GM21515 (cell line): ENCODE data around the gene MEG3.
"Not testable (repeated sequence)": the region's sequence is repeated elsewhere in the genome, so short reads cannot be mapped to it uniquely, and the experiment has no call there.

Source experiments
- ATAC-seq: cut with Tn5 transposase; IDR thresholded peaks from one replicate; pipeline ENCODE4 v1.9.1; 2021; ENCODE audit not compliant: unreplicated experiment

MEG3 gene

DNA sequence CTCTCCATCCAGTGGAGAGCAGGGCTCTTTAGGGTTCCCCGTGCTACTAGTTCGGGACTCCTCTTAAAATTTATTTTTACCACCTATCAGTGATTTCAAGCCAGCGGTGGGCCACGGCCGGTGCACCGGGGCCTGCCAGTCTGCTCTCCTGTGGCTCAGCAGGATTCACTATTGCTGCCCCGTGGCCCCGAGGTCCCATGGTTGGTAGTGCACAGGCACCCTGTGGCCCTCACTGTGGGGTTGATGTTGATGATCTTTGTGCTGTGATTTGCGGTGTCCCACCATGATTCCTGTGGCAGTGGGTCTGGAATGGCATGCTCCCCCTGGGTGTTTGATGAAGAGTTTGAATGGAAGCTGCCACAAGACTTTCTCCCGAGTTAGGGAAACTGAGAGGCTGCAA, 12.6 kb upstream of the MEG3 start:
- no peak for ATAC-seq

DNA sequence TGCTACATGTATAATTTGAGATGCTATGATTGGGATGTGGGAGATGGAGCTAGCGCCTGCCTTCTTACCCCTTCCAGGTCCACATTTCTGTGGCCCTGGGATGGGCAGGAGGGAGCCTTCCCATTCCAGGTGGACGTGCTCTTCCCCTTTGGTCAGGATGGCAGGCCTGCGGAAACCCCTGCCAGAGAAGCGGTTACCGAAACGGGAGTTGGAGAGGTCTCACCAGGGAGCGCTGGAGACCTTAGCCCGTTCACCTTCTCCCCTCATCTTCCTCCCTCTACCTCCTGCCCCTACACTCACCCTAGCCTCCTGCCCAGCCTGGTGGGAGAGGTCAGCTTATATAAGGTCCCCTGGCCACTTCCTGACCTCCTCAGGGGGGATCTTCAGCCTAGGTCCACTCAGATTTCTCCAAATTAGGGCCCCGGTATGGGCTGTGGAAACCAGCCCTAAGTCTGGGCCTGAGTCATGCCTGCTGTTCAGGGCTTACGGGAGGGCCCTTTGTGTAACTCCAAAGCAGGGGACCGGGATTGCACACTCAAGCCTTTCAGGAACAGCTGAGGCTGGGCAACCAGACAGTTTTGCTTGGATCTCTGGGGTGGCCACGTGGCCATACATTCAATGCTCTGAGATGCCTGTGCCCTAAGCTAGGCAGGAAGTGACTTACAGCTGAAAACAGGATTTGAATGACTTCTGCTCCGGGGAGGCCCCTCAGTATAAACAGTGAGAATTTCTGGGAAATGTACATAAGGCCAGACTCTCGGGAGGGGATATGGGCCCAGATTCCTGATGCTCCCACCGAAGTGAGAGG, 10.2 kb upstream of the MEG3 start:
- no peak for ATAC-seq

DNA sequence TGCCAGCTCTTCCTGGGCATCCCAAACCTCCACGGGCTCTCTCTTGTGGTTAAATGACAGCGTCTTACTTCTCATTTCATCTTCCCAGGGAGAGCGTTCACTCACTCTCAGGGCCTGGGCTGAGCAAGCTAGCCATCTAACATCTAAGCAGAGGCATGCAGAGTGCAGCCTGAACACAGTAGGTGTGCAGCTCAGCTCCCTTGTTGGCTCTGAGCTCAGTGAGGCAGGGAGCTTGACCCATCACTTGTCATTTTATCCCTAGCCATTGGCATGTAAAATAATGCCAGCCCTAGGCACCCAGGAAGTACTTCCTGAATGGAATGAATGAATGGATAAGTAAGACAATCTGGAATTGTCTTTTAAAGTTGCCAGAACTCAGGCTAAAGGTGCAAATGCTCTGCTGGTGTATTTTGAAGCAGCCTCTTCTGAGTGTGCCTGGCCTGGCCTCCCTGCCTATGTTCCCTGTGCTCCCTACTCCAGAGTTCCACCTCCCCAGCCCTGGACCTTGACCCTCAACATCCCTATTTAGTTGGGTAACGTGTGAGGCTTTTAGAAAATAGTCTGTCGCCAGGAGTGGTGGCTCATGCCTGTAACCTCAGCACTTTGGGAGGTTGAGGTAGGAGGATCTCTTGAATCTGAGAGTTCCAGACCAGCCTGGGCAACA, 9.5 kb upstream of the MEG3 start:
- ATAC-seq, result no peak

DNA sequence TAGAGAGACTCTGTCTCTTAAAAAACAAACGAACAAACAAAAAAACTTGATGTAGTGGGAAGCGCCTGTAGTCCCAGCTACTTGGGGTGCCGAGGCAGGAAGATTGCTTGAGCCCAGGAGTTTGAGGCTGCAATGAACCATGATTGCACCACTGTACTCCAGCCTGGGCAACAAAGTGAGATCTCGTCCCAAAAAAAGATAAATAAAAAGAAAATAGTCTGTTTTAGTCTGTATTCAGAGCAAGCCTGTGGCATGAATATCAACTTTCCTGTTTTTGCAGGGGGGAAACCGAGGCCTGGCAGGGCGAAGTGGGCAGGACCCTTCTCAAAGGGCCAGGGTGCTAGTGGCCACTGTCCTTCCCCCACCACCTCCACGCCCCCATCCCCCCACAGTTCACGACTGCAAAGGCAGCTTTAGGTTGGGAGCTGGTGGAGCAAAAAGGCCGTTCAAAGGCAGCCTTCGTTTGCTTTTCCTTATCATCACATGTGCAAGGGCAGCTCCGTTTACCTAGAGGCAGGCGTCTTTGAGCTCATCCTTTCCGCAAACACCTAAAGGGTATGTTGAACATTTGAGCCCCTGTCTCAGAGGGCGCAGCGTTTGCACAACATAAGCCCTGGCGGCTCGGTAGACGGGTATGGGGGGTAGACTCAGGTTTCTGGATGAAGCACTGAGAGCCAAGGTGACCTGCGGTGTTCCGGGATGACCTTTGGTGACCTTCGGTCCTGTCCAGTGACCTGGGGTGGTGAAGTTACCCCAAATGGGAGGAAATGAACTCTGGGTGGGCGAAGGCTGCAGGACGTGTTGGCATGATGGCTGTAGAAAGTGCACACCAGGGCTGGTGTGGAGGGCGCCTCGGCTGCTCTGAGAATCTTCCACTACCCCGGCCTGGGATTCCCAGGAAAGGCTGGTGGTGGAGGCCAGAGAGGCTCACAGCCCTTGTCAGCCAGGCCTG, 8.7 kb upstream of the MEG3 start:
- ATAC-seq, result no peak

DNA sequence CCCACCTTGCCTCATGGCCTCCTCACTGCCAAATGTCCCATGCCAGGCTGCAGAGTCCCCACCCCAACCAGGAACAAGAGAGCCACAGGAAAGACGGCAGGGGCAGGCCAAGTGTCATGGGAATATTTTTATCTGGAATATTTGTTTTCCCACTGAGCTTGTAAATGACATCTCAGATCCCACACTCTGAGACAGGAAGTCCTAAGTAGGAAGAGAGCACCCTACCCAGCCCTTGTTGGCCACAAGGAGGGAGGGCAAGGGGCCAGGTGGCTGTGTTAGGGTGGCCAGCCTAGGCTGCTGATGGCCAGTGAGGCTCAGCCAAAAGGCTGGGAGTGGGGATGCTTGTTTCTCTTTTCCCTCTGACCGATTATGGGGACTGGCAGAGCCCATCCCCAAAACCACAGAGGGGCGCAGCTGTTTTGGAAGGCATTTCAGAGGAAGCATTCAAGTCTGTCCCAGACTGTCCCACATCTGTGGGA, 7.7 kb upstream of the MEG3 start:
- no peak for ATAC-seq

DNA sequence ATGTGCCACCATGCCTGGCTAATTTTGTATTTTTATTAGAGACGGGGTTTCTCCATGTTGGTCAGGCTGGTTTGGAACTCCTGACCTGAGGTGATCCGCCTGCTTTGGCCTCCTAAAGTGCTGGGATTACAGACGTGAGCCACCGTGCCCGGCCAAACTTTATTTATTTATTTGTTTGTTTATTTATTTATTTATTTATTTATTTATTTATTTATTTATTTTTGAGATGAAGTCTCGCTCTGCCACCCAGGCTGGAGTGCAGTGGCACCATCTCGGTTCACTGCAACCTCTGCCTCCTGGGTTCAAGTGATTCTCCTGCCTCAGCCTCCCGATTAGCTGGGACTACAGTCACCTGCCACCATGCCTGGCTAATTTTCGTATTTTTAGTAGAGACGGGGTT, 7.0 kb upstream of the MEG3 start:
- not testable (repeated sequence) for ATAC-seq

DNA sequence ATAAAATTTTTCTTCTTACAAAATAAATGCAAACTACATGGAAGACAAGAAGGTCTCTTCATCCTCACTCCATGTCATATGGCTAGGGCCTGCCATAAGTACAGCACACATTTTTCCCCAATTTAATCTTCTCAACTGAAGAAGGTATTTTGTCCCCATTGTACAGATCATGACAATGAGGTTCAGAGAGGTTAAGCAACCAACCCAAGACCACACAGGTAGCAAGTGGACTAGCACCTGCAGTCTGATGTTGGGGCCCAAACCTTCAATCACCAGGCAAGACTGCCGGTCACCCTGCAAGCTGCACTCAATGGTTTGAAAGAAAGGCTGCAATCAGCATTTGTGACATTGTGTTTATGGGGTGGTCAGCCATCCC, 6.5 kb upstream of the MEG3 start:
- no peak for ATAC-seq

DNA sequence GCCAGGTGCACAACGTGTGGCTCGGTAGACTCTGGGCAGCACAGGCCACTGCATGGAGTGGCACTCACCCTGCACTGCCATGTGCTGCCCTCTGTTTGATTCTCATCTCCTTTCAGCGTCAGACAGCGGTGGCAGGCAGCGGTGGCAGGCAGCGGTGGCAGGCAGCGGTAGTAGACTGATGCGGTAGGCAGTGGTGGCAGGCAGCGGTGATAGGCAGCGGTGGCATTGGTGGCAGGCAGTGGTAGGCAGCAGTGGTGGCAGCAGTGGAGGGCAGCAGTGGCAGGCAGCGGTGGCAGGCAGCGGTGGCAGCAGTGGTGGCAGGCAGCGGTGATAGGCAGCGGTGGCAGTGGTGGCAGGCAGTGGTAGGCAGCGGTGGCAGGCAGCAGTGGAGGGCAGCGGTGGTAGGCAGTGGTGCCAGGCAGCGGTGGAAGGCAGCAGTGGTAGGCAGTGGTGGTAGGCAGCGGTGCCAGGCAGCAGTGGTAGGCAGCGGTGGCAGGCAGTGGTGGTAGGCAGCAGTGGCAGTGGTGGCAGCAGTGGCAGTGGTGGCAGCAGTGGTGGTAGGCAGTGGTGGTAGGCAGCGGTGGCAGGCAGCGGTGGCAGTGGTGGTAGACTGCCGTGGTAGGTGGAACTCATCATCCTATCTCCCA, 6.0 kb upstream of the MEG3 start:
- ATAC-seq, result no peak

DNA sequence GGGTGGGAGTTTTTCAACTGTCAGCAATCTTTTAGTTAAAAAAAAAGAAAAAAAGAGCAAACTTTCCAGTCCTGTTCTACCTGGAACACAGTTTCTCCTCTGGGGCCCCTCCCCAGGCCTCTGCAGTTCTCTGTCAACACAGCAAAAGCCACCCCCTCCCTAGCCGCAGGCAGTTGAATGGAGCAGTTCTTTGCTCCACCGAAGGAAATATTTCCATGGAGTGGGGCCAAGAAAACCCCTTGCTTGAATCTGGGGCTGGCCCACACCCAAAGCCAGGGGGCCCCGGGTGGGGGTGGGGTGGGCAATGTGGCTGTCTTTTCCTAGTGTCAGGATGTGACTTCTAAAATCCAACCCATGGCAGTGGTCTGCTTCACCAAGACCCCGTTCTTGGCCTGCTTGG, 5.0 kb upstream of the MEG3 start:
- ATAC-seq, result no peak

DNA sequence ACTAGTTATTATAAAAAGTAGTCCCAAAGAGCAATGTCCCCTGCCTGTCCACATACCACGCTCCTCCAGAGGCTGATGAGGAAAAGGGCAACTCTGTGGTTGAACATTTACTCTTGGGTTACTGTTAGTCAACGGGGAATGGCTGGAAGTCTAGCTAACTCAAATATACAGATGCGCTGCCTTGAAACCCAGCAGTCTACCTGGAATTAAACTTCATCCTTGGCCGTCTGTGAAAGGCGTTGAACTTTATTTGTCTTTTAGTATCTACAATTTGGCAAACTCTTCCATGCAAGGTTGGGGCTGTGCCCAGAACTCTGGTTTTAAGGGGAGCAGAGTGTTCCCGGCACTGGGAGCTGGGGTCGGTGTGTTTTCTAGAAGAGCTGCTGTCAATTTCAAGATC, 3.9 kb upstream of the MEG3 start:
- ATAC-seq, result no peak

DNA sequence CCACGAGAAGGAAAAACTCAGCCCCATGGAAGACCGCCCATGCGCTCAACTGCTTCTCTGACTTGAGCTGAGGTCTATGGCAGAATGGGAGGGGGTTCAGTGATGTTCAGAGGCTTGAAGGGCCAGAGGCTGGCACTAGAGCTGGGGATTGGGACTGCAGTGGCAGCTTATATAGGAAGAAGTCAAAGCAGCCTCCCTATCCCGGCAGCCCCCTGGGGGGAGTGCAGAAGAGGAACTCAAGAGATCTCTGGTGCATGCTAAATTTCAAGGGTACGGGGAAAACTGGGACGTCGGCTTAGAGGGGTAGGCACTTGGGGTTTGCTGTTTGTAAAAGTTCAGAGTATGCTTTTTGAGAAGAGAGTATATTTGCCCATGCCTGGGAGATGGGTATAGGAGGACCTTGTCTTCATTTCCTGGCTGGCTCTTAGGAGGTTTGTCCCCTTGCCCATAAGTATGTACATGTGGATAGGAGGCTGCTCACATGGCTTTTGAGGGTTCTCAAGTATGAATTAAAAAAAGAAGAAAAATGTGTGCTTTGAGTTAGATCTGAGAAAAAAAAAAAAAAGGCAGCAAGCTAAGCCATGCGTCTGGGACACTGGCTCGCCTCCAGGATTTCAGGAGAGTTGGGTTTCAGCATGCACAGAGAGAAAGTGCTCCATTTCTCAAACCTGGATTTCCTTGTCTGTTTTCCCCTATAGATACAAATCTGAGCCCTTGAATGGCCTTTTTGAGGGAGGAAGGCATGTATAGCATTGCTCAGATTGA, 3.2 kb upstream of the MEG3 start:
- ATAC-seq, result no peak

DNA sequence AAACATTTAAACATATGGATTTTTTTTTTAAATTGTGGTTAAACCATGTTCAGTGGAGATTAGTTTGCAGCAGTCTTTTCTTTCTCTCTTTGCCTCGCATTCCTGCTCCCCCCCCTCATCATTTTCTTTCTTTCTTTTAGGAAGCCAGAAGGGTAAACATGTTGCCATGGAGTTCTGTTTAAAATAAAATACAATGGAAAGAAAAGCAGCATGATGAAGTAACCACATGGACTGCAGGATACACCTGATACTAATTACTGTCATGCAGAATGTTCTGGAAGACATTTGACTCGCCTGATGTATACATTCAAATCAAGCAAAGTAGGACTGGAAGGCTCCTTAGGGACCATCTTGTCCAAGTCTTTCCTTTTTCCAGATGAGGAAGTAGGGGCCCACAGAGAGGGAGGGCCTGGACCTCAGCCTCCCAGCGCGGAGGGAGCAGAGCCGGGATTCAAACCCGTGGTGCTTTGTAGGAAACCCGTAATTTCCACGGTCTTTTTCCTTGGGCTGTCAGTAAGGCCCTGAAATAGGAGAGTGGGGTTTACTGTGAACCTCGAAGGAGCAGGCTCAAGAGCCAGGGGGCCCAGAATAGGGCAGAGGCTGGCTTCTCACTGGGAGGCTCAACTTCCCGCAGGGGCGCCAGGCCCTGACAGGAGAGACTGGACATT, 2.4 kb upstream of the MEG3 start:
- ATAC-seq, result no peak

DNA sequence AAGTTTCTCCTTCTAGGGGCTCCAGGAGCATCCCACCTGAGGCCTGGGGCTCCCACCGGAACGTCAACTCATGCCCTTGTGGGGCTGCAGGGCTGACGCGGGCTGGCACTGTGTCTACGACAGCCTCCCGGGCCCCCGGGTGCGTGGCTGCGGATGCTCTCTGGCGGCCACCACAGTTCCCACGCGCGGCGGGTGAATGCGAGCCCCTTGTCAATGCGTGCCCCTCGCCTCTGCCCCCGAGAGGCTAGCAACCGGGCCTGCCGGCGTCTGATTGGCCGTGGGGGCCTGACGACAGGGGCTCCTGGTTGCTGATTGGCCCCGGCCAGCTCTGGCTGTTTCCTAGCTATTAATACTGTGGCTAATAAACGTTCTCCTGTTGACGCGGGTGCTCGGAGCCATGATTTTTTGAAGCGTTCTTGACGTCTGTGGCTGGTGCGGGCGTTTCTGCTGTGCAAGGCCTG, 1.8 kb upstream of the MEG3 start:
- ATAC-seq, result no peak

DNA sequence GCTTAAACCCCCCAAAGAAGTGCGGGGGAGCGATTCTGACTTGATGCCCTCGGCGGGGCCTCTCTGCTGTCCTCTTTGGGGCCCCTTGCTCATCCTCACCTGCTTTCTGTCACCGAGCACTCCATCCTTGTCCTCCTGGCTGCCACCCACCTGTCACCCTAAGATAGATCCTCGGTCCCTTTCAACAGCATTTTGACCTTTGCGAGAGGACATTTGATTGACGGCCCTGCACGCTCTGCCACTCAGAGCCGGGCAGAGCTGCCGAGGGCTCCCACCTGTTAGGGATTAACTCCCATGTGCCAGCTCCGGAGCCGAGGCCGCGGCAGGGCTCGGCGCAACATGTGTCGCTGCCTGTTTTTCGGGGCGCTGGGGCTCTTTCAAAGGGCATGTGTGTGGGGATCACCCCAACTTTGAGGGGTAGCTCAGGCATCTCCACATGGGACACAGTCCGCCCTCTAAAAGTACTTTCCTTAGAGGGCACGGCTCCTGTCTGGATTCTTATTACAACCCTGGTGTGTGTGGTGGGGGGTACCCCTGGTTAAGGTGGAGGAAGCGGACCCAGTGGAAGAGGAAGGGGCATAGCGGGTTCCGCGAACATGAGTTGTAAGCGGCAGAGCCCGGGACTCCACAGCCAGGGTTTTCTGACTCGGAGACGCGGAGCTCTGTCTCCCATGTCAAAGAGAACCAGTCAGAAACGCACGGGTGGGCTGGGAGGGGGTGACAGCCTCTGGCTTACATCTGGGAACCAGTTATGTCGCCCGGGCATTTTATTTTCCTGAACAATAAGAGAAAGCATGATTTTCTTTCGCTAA, 811 bp upstream of the MEG3 start:
- no peak for ATAC-seq

DNA sequence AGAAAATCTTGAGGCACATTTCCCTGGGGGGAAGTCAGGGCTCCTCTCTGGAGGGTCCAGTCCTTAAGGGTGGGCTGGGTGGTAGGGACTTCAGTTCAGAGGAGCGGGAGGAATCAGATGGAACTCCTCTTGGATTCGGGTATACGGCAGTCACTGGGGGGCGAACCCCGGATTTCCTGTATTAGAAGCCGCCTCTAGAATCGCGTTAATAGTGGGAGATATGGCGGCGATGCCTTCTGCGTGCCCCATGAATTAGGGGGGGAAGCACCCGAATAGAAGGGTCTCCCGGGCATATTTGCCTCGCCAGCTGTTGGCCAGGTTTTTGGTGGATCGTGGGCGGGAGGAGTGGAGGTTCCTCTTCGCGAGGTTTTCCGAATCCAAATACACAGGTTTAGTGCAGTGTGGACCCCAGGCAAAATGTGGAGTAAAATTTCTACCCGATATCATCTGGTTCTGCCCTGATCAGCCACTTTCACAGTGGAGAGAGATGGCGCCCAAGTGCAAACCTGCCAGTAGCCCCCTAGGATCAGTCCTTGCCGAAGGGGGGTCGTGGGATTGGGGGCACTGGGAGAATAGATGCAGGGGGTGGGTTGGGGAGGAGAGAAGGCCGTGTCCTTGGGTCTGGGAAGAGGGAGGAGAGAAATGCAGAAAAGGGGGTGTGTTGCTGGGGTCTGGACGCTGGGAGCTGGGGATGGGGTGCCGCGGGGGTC, 628 bp downstream of the MEG3 start:
- ATAC-seq, result no peak

DNA sequence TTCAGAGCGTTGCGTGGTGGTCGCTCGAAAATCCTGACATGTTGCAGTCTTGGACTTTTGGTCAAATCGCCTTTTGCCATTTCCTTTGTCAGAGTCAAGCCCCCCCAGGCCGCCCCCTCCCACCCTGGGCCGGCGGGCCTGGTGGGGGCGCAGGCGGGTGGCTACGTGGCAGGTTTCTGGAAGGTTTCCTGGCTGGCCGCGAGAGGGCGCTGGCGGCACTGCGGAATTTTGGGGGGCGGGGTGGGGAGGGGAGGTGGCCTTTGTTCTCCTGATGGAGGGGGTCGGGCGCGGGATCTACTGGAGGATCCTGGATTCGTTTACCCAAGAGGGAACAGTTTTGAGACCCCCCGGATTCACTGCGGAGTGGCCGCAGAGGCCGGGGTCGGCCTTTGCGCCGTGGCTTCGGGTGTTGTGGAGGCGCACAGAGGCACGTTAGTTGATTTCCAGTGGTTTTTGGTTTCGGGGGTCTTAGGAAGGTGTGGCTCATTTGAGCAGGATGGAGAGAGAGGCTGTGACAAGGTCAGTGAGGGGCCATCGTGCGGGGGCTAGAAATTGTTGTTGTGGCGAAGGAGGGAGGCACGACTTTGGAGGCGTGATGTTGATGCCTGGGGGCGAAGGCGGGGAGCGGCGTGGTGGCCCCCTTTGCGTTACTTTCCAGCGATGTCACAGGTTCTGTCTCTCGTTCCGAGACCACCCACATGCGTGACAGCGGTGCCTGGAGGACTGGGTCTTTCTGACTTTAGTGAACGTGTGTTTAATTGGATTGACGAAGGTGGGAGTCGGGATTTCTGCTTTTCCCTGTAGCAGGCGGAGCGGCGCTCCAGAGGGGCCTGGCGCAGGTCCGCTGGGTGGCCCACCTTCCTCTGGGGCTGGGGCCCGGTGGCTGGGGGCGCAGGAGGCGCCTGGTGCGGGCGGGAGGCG, 1.4 kb downstream of the MEG3 start:
- ATAC-seq, result no peak
